HCT116 (cell line): ENCODE measurements around the gene DTNBP1. TPM values are rescaled to one million over a fixed set of nuclear protein-coding genes. Genes with fewer than 3 reads are reported as not detected.

Experiments used
- ATAC-seq: fragments of 200-7000 bp; cut with Tn5 transposase; 2 replicates; pipeline ENCODE4 v1.9.1; 2020; ENCODE audit warnings: mild to moderate bottlenecking, moderate library complexity
- BruUV-seq: library from RNA; stranded (reverse); fragments of 400-500 nt; replicated peaks from 2 replicates; lab custom pipeline; 2021; lab: Mats Ljungman, UMichigan
- CTCF ChIA-PET: fragments of 300-600 bp; sonication (Branson Sonifier 250); formaldehyde crosslinking; loops from one replicate; lab custom pipeline; 2021; ENCODE audit warnings: antibody characterized with exemption; lab: Charles Lee
- POLR2A ChIA-PET: fragments of 300-600, 350-600 bp; sonication (Branson Sonifier 250); formaldehyde crosslinking; loops from one replicate; lab custom pipeline; 2021; ENCODE audit warnings: antibody characterized with exemption; lab: Charles Lee
- RAD21 ChIA-PET, 2 experiments: fragments of 300-600 bp; sonication (Branson Sonifier 250); formaldehyde crosslinking; loops; one replicate each; lab custom pipeline; 2023; ENCODE audit warnings: low total read pairs in 2 of 2; ENCODE audit not compliant: uncharacterized antibody in 2 of 2, unreplicated experiment in 2 of 2, low non-redundant PET in 1 of 2; lab: Charles Lee
- DNase-seq: peaks from one replicate; pipeline ENCODE4 v3.0.0-alpha.2; 2010; ENCODE audit warnings: low read depth, low spot score
- H2AFZ ChIP-seq: fragments of 200-600 bp; shearing (Covaris generic), sonication (generic); 2 replicates; pipeline ENCODE4 v1.6.1; 2017; ENCODE audit warnings: low read depth, mixed run types, mixed read lengths, antibody characterized with exemption, low read length; ENCODE audit not compliant: poor library complexity, severe bottlenecking
- H3K27ac ChIP-seq: 2 replicates; pipeline ENCODE4 v1.5.1; 2012; ENCODE audit warnings: low read depth, low read length
- H3K27me3 ChIP-seq: fragments of 200-600 bp; sonication (generic); 2 replicates; pipeline ENCODE4 v1.6.1; 2016; ENCODE audit warnings: mixed run types, low read length, mixed read lengths; ENCODE audit not compliant: insufficient read depth
- H3K36me3 ChIP-seq, 2 experiments: fragments of 200-500 bp in 1 of 2; fragments of 200-600 bp in 1 of 2; sonication (Bioruptor generic) in 1 of 2; sonication (generic) in 1 of 2; 2 replicates each; pipeline versions ENCODE4 v1.5.1 to v1.6.1; 2014 to 2016; ENCODE audit warnings: low read length in 2 of 2, inconsistent platforms in 1 of 2, mixed read lengths in 1 of 2, mixed run types in 1 of 2; ENCODE audit not compliant: insufficient read depth in 2 of 2, control insufficient read depth in 1 of 2
- H3K4me1 ChIP-seq, 2 experiments: fragments of 200-600 bp in 1 of 2; sonication (generic) in 1 of 2; 2 replicates each; pipeline versions ENCODE4 v1.5.1 to v1.6.1; 2012 to 2017; ENCODE audit warnings: low read length in 2 of 2, inconsistent platforms in 1 of 2, mild to moderate bottlenecking in 1 of 2, mixed read lengths in 1 of 2, mixed run types in 1 of 2, moderate library complexity in 1 of 2; ENCODE audit not compliant: insufficient read depth in 2 of 2, control insufficient read depth in 1 of 2
- H3K4me2 ChIP-seq: fragments of 200-600 bp; sonication (generic); 2 replicates; pipeline ENCODE4 v1.6.1; 2017; ENCODE audit warnings: mixed run types, low read length, mixed read lengths
- H3K4me3 ChIP-seq, 2 experiments: fragments of 200-600 bp in 1 of 2; sonication (generic) in 1 of 2; replicated peaks in 1 of 2; 2 replicates each; pipeline ENCODE4 v1.5.1; 2011 to 2016; ENCODE audit warnings: low read length in 2 of 2, control low read depth in 1 of 2, low read depth in 1 of 2, mild to moderate bottlenecking in 1 of 2, mixed read lengths in 1 of 2, mixed run types in 1 of 2
- H3K79me2 ChIP-seq: fragments of 200-600 bp; sonication (generic); 2 replicates; pipeline ENCODE4 v1.6.1; 2017; ENCODE audit warnings: mild to moderate bottlenecking, mixed run types, low read length, moderate library complexity, mixed read lengths; ENCODE audit not compliant: insufficient read depth
- H3K9ac ChIP-seq: fragments of 200-600 bp; sonication (generic); 2 replicates; pipeline ENCODE4 v1.6.1; 2016; ENCODE audit warnings: low read length, mixed read lengths
- H3K9me2 ChIP-seq: fragments of 200-600 bp; sonication (generic), shearing (Covaris generic); 2 replicates; pipeline ENCODE4 v1.6.1; 2017; ENCODE audit warnings: mixed run types, mild to moderate bottlenecking, moderate library complexity; ENCODE audit not compliant: insufficient read depth
- H3K9me3 ChIP-seq, 2 experiments: fragments of 200-500 bp in 1 of 2; fragments of 200-600 bp in 1 of 2; sonication (Bioruptor generic) in 1 of 2; sonication (generic) in 1 of 2; 2 replicates each; pipeline ENCODE4 v1.6.1; 2014 to 2017; ENCODE audit warnings: low read length in 2 of 2, mixed read lengths in 2 of 2, inconsistent platforms in 1 of 2, low read depth in 1 of 2, mild to moderate bottlenecking in 1 of 2, mixed run types in 1 of 2, moderate library complexity in 1 of 2; ENCODE audit not compliant: control insufficient read depth in 1 of 2, insufficient read depth in 1 of 2
- H4K20me1 ChIP-seq: fragments of 200-600 bp; sonication (generic), shearing (Covaris generic); 2 replicates; pipeline ENCODE4 v1.6.1; 2017; ENCODE audit warnings: mixed run types, mild to moderate bottlenecking, moderate library complexity; ENCODE audit not compliant: insufficient read depth
- CBX3 ChIP-seq: IDR thresholded peaks from 2 replicates; pipeline ENCODE4 v1.6.1; 2012; ENCODE audit warnings: low read depth
- ELF1 ChIP-seq: IDR thresholded peaks from 2 replicates; pipeline ENCODE4 v1.6.1; 2012; ENCODE audit warnings: low read depth, borderline replicate concordance
- JUND ChIP-seq: IDR thresholded peaks from 2 replicates; pipeline ENCODE4 v1.6.1; 2012
- POLR2A ChIP-seq: IDR thresholded peaks from 2 replicates; pipeline ENCODE4 v1.7.0; 2011; ENCODE audit warnings: borderline replicate concordance; ENCODE audit not compliant: insufficient read depth, insufficient read length; ENCODE audit errors: extremely low read depth
- POLR2AphosphoS5 ChIP-seq: IDR thresholded peaks from 2 replicates; pipeline ENCODE4 v1.6.1; 2011; ENCODE audit warnings: mild to moderate bottlenecking, low read depth, low read length, moderate library complexity
- SIN3A ChIP-seq: IDR thresholded peaks from 2 replicates; pipeline ENCODE4 v1.6.1; 2012; ENCODE audit warnings: low read depth
- YY1 ChIP-seq: IDR thresholded peaks from 2 replicates; pipeline ENCODE4 v1.6.1; 2011; ENCODE audit warnings: low read length, low read depth, moderate library complexity, mild to moderate bottlenecking; ENCODE audit not compliant: insufficient replicate concordance; ENCODE audit errors: extremely low read depth
- intact Hi-C: fragments of 100-400 bp; cut with micrococcal nuclease; formaldehyde crosslinking; loops from 2 replicates; pipeline ENCODE4 v1.10.0; 2022
- total RNA-seq: library from RNA; stranded (reverse); gene quantifications from one replicate; pipeline ENCODE4 v1.2.1, GENCODE V29; 2021; ENCODE audit not compliant: unreplicated experiment
- TF ChIP-seq, protein P1 (sequence below): IDR thresholded peaks from 2 replicates; pipeline ENCODE4 v1.6.1; 2011; ENCODE audit warnings: mild to moderate bottlenecking, low read length, moderate library complexity; ENCODE audit not compliant: insufficient replicate concordance; ENCODE audit errors: extremely low read depth
- TF ChIP-seq, protein P2 (sequence below): IDR thresholded peaks from 2 replicates; pipeline ENCODE4 v1.6.1; 2012

Gene DTNBP1
- total RNA-seq, 1 experiment from 2014 or later = 16.7 TPM

DNA sequence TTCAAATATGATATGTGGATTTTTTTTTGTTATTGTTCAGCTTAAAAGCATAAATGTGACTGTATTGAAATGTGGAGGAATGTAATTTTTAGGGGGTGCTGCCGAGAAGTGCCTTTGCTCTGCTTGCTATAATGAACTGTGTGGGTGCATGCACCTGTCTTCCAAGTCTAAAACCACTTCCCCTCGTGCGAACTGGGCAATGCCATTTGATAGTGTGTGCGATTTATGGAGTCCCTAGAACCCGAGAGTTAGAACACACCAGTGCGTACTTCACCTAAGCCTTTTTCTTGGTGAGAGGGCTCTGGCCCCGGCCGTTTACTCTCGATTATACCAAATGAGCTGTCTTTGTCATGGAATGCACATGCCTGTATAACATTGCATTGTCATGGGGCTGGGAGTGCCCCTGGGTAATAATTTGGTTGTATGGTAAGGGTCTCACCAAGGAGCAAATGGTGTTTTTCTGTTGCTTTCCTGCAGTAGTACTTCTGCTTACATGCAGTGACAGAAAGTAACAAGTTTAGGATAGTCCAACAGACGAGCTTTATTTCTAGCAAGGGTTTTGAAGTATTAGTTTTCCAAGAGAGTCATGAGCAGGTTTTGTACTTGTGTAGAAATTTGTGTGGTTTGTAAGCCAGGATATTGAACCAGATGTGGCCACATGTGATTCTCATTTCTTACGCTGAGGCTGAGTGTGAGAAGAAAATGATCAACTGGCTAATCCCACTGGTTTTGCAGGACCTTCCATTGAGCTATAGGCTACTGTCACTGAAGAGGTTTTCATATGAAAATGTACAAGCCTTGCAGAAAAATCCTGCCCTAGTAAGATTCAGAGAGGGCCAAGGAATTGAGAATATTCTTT, 172.4 kb downstream of the DTNBP1 start:
- Histone ChIP-seq H3K79me2 (no peaks in the 10 kb centered on the region; the same call in 1 of the 2 replicates), H3K9me2 (no peaks in the 10 kb centered on the region), H3K27ac (no peak overlapping the region), H3K36me3 (0 out of 4 replicates have a peak, but pooled peaks cover 0 to 2% of the 10 kb centered on the region in 2 experiments), H3K4me3 (no peak overlapping the region), H3K27me3 (no peaks in the 10 kb centered on the region), H4K20me1 (no peaks in the 10 kb centered on the region), H3K9me3 (no peaks in the 10 kb centered on the region), H3K4me1 (no peaks in the 10 kb centered on the region), H3K9ac (no peak overlapping the region), H3K4me2 (no peak overlapping the region), H2AFZ (no peak overlapping the region)
- ATAC-seq (no peak), DNase-seq (no peak)
- BruUV-seq = TSS peak; percentile 22
- intact Hi-C loops = loop anchor here (1.0 to 5.0 kb wide), 3 partner anchors 133 to 1279 kb away; partner anchors contain the start of gene JARID2
- ChIA-PET RAD21 (no interaction called here), CTCF (no interaction called here), POLR2A (no interaction called here)
- TF ChIP-seq POLR2A = no peak
- no peak for TF ChIP-seq ELF1
- TF ChIP-seq JUND = no peak
- TF ChIP-seq YY1 = no peak
- TF ChIP-seq, protein P1, sequence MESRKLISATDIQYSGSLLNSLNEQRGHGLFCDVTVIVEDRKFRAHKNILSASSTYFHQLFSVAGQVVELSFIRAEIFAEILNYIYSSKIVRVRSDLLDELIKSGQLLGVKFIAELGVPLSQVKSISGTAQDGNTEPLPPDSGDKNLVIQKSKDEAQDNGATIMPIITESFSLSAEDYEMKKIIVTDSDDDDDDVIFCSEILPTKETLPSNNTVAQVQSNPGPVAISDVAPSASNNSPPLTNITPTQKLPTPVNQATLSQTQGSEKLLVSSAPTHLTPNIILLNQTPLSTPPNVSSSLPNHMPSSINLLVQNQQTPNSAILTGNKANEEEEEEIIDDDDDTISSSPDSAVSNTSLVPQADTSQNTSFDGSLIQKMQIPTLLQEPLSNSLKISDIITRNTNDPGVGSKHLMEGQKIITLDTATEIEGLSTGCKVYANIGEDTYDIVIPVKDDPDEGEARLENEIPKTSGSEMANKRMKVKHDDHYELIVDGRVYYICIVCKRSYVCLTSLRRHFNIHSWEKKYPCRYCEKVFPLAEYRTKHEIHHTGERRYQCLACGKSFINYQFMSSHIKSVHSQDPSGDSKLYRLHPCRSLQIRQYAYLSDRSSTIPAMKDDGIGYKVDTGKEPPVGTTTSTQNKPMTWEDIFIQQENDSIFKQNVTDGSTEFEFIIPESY = no peak
- TF ChIP-seq, protein P2, sequence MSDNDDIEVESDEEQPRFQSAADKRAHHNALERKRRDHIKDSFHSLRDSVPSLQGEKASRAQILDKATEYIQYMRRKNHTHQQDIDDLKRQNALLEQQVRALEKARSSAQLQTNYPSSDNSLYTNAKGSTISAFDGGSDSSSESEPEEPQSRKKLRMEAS = no peak
- no peak for TF ChIP-seq CBX3
- TF ChIP-seq POLR2AphosphoS5 = no peak
- TF ChIP-seq SIN3A = no peak
